MCF 10A (cell line): ENCODE measurements around the gene TBC1D9B. TPM values are rescaled to one million over a fixed set of nuclear protein-coding genes. Genes with fewer than 3 reads are reported as not detected.

Experiments
- BruUV-seq: library from RNA; stranded (reverse); fragments of 400-500 nt; replicated peaks from 2 replicates; lab custom pipeline; 2021; lab: Mats Ljungman, UMichigan
- CTCF ChIA-PET: fragments of 300-600 bp; sonication (Branson Sonifier 250); formaldehyde crosslinking; extraction: SDS; loops from one replicate; lab custom pipeline; 2021; ENCODE audit warnings: antibody characterized with exemption, inconsistent platforms; lab: Yijun Ruan, JAX
- POLR2A ChIA-PET: fragments of 300-600, 350-650 bp; sonication (Branson Sonifier 250); formaldehyde crosslinking; extraction: SDS; loops from one replicate; lab custom pipeline; 2020; ENCODE audit warnings: antibody characterized with exemption, inconsistent platforms; lab: Yijun Ruan, JAX
- DNase-seq: peaks from one replicate; pipeline ENCODE4 v3.0.0-alpha.2; 2018; ENCODE audit not compliant: unreplicated experiment
- H3K27ac Mint-ChIP-seq: one replicate; pipeline ENCODE4 v1.8.0; 2022; ENCODE audit warnings: mild to moderate bottlenecking, low read depth, mixed read lengths; ENCODE audit not compliant: unreplicated experiment
- H3K27me3 Mint-ChIP-seq: one replicate; pipeline ENCODE4 v1.8.0; 2022; ENCODE audit warnings: mixed read lengths; ENCODE audit not compliant: insufficient read depth, unreplicated experiment
- H3K36me3 Mint-ChIP-seq: one replicate; pipeline ENCODE4 v1.8.0; 2022; ENCODE audit warnings: mild to moderate bottlenecking, moderate library complexity, mixed read lengths; ENCODE audit not compliant: insufficient read depth, unreplicated experiment
- H3K4me1 Mint-ChIP-seq: one replicate; pipeline ENCODE4 v1.8.0; 2022; ENCODE audit warnings: mixed read lengths; ENCODE audit not compliant: insufficient read depth, unreplicated experiment
- H3K4me3 Mint-ChIP-seq: one replicate; pipeline ENCODE4 v1.8.0; 2022; ENCODE audit warnings: mild to moderate bottlenecking, moderate library complexity, mixed read lengths; ENCODE audit not compliant: unreplicated experiment
- H3K9me3 Mint-ChIP-seq: one replicate; pipeline ENCODE4 v1.8.0; 2022; ENCODE audit warnings: mixed read lengths; ENCODE audit not compliant: unreplicated experiment
- CTCF ChIP-seq: fragments of 200-600 bp; IDR thresholded peaks from one replicate; pipeline ENCODE4 v1.8.0; 2022; ENCODE audit warnings: antibody characterized with exemption, mild to moderate bottlenecking; ENCODE audit not compliant: unreplicated experiment
- intact Hi-C: fragments of 100-400 bp; cut with micrococcal nuclease; formaldehyde crosslinking; loops from 2 replicates; pipeline ENCODE4 v1.14.1; 2022
- total RNA-seq: library from RNA; stranded (reverse); gene quantifications from 2 replicates; pipeline ENCODE4 v1.2.3, GENCODE V29; 2022

TBC1D9B gene
- total RNA-seq, 1 experiment from 2014 or later, result 162 TPM

DNA sequence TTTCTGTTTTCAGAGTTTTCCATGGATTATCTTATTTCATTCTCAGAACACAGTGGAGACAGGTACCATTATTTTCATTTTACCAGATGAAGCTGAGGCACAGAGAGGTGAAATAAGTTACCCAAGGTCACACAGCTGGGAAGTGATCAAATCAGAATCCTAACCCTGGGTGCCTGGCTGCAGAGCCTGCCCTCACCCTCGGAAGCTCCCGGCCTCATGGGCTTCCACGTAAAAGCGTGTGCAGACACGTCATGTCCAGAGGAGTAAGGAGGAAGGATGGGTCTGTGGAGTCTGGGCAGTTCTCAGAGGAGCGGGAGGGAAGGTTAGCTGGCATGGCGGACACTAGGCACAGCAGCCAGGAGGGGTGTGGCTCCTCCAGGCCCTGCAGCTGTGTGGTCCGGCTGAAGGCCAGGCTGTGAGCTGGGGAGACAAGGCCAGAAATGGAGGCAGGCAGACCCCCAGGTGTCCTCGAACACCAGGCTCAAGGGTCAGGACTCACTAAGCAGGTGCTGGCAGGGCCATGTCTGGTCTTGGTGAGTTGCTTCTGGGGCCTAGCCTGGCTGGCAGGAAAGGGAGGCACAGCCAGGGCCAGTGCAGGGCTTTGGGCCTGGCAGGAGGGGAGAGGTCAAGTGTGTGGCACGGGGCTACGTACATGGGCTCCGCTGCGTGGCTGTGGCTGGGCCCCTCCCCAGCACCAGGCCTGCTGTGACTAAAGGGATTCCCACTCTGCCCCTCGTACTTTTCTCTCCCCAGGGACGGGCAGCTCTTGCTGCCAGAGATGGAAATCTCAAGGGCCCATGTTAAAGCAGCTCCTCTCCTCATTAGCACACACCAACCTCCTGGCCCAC lies 5.6 kb downstream of the TBC1D9B start:
- peaks cover 7% of the 10 kb centered on the region for H3K4me1 Mint-ChIP-seq
- no peak overlapping the region for H3K4me3 Mint-ChIP-seq
- H3K27me3 Mint-ChIP-seq, result no peaks in the 10 kb centered on the region
- no peak for DNase-seq
- POLR2A ChIA-PET, result interaction anchor here (0.6 to 1.9 kb wide), 2 partner anchors 80 to 209 kb away, joined by 3 to 4 read pairs; no protein-coding TSS in a partner anchor
- intact Hi-C loops, result no loop called here
- BruUV-seq, result no TSS peak
- TF ChIP-seq CTCF, result no peak
- CTCF ChIA-PET, result interaction anchor here (0.6 to 1.2 kb wide), 3 partner anchors 9 to 643 kb away, joined by 3 to 5 read pairs (median 4); no protein-coding TSS in a partner anchor
- no peak overlapping the region for H3K27ac Mint-ChIP-seq
- peaks cover 79% of the 10 kb centered on the region for H3K36me3 Mint-ChIP-seq
- no peaks in the 10 kb centered on the region for H3K9me3 Mint-ChIP-seq

GRCh38 chr5:179901462-179901861 lies 6.2 kb downstream of the TBC1D9B start:
- CTCF ChIA-PET, result interaction anchor here (0.6 to 1.2 kb wide), 3 partner anchors 10 to 643 kb away, joined by 3 to 5 read pairs (median 4); no protein-coding TSS in a partner anchor
- H3K27me3 Mint-ChIP-seq, result no peaks in the 10 kb centered on the region
- intact Hi-C loops, result no loop called here
- no peak overlapping the region for H3K4me3 Mint-ChIP-seq
- POLR2A ChIA-PET, result interaction anchor here (0.6 to 1.9 kb wide), 2 partner anchors 79 to 210 kb away, joined by 3 to 4 read pairs; no protein-coding TSS in a partner anchor
- peaks cover 86% of the 10 kb centered on the region for H3K36me3 Mint-ChIP-seq
- peaks cover 7% of the 10 kb centered on the region for H3K4me1 Mint-ChIP-seq
- no peaks in the 10 kb centered on the region for H3K9me3 Mint-ChIP-seq
- no peak for DNase-seq
- H3K27ac Mint-ChIP-seq, result no peak overlapping the region
- no peak for TF ChIP-seq CTCF
- BruUV-seq, result no TSS peak

DNA sequence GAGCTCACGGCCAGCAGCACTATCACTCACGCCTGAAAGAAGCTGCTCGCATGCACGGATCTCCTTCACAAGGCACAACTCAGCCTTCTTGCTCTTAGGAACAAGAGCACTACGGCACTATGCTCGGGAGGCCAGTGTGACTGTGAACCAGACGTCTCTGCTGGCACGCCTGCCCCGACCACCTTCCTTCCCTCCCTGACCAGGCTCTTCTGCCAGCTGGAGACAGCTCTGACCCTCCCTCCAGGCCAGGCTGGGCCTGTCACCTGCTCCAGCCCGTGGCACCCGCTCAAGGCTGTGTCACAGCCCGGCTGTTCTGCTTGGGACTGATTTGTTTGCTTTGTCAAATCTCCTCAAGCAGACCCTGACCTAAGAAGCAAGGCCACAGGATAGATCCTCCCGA lies 7.0 kb downstream of the TBC1D9B start:
- no peak for TF ChIP-seq CTCF
- Mint-ChIP-seq H3K27ac (no peak overlapping the region), H3K9me3 (no peaks in the 10 kb centered on the region), H3K4me3 (no peak overlapping the region), H3K36me3 (peaks cover 86% of the 10 kb centered on the region), H3K4me1 (no peaks in the 10 kb centered on the region), H3K27me3 (no peaks in the 10 kb centered on the region)
- CTCF ChIA-PET, result no interaction called here
- no TSS peak for BruUV-seq
- DNase-seq, result no peak
- intact Hi-C loops, result no loop called here
- POLR2A ChIA-PET, result interaction anchor here (1.9 kb wide), 1 partner anchor 79 kb away, joined by 4 read pairs; no protein-coding TSS in a partner anchor

DNA sequence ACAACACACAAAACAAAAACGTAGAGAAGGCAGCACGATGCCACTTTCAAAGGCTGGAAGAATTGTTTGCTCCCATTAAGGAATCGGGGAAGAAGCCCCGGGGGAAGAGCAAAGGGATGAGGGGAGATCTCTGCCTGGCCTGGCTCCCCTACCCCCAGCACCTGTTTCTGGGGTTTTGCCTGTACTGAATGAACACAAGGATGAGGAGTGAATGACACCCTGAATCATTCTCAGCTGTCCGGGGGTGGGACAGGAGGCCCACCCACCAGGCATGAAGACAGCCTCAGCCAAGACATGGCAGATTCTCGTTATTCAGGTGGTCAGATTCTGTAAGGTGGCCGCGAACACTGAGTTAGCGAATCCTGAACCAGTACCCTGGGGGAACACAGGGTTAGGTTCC lies 7.5 kb downstream of the TBC1D9B start:
- ChIA-PET POLR2A (no interaction called here), CTCF (no interaction called here)
- no peak for TF ChIP-seq CTCF
- Mint-ChIP-seq H3K9me3 (no peaks in the 10 kb centered on the region), H3K4me3 (no peak overlapping the region), H3K36me3 (peaks cover 81% of the 10 kb centered on the region), H3K27ac (no peak overlapping the region), H3K4me1 (no peaks in the 10 kb centered on the region), H3K27me3 (no peaks in the 10 kb centered on the region)
- no peak for DNase-seq
- intact Hi-C loops, result no loop called here
- no TSS peak for BruUV-seq
